HL-60 (cell line): ENCODE measurements around the gene PAQR4.

Experiments
- DNase-seq, 2 experiments: peaks; one replicate each; pipeline ENCODE4 v3.0.0-alpha.2; 2010 to 2020; ENCODE audit warnings: low read depth in 1 of 2, low spot score in 1 of 2
- H3K27ac ChIP-seq: fragments of 250-450 bp; sonication (Bioruptor Pico); replicated peaks from 2 replicates; pipeline ENCODE4 v1.5.1; 2020; ENCODE audit warnings: mild to moderate bottlenecking, moderate library complexity
- H3K27me3 ChIP-seq: fragments of 250-450 bp; sonication (Bioruptor Pico); 2 replicates; pipeline ENCODE4 v1.5.1; 2021; ENCODE audit warnings: mild to moderate bottlenecking, moderate library complexity; ENCODE audit not compliant: insufficient read depth, poor library complexity, severe bottlenecking
- H3K4me3 ChIP-seq: replicated peaks from 2 replicates; pipeline ENCODE4 v1.5.1; 2011; ENCODE audit warnings: mild to moderate bottlenecking, control low read depth, low read length; ENCODE audit not compliant: insufficient read depth
- GABPA ChIP-seq: IDR thresholded peaks from 2 replicates; pipeline ENCODE4 v1.6.1; 2012; ENCODE audit warnings: low read depth
- POLR2AphosphoS5 ChIP-seq: IDR thresholded peaks from 2 replicates; pipeline ENCODE4 v1.6.1; 2012; ENCODE audit warnings: low read depth
- SPI1 ChIP-seq: IDR thresholded peaks from 2 replicates; pipeline ENCODE4 v1.6.1; 2012; ENCODE audit warnings: low read depth, mild to moderate bottlenecking, borderline replicate concordance
- TF ChIP-seq, protein P1 (sequence below): IDR thresholded peaks from one replicate; pipeline ENCODE4 v1.5.1; 2011; ENCODE audit warnings: low read length, control low read depth, inconsistent platforms; ENCODE audit not compliant: insufficient read depth
- TF ChIP-seq, protein P2 (sequence below): IDR thresholded peaks from 2 replicates; pipeline ENCODE4 v1.6.1; 2012; ENCODE audit warnings: low read depth; ENCODE audit not compliant: insufficient replicate concordance

The PAQR4 gene

DNA sequence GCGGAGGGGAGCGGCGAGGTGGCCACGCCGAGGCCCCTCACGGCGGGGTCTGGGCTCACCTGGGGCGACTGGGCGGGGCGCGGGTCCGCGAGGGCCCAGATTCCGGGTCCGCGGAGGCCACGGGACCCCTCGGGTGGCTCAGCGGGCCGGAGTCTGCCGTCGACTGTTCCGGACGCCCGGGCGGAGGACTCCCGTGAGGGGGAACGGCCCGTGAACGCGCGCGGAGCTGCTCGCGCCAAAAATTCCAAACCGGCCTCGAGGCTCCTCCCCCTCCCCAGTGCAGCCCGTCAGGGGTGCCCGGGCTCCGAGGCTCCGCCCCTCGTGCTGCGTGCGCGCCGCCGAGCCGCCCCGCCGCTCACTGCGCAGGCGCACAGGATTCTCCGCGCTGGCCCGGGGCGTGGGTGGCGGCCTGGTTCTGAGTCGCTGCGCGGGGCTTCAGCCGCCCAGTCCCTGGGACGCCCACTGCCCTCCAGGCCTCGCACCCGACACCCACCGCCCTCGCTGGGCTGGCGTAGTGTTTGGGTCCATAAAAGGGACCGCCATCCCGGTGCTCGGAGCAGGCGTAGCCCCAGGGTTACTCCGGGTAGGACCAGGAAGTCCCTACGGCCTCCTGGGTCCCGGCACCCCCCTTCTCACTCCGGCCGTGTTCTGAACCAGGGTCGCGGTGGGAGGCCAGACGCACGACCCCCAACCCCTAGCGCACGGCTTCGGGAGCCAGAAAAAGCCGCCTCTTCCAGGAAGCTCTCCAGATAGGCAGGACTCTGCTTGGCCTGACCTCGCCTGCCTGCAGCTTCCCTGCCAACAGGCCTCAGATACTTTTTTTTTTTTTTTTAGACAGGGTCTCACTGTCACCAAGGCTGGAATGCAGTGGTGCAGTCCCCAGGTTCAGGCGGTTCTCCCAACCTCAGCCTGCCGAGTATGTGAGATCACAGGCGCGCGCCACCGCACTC is 11.4 kb downstream of the PAQR4 start, which contains the start of gene PKMYT1:
PKMYT1 (minus strand) TSS at position 220 of the 950 bp plus-strand sequence. CDS start 789 bp downstream, outside the sequence.
- DNase-seq: peak; percentile 88 to 92
- TF ChIP-seq, protein P1, sequence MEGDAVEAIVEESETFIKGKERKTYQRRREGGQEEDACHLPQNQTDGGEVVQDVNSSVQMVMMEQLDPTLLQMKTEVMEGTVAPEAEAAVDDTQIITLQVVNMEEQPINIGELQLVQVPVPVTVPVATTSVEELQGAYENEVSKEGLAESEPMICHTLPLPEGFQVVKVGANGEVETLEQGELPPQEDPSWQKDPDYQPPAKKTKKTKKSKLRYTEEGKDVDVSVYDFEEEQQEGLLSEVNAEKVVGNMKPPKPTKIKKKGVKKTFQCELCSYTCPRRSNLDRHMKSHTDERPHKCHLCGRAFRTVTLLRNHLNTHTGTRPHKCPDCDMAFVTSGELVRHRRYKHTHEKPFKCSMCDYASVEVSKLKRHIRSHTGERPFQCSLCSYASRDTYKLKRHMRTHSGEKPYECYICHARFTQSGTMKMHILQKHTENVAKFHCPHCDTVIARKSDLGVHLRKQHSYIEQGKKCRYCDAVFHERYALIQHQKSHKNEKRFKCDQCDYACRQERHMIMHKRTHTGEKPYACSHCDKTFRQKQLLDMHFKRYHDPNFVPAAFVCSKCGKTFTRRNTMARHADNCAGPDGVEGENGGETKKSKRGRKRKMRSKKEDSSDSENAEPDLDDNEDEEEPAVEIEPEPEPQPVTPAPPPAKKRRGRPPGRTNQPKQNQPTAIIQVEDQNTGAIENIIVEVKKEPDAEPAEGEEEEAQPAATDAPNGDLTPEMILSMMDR: no peak
- no peak for TF ChIP-seq GABPA
- no peak for TF ChIP-seq SPI1
- TF ChIP-seq POLR2AphosphoS5: peak; percentile 92
- TF ChIP-seq, protein P2, sequence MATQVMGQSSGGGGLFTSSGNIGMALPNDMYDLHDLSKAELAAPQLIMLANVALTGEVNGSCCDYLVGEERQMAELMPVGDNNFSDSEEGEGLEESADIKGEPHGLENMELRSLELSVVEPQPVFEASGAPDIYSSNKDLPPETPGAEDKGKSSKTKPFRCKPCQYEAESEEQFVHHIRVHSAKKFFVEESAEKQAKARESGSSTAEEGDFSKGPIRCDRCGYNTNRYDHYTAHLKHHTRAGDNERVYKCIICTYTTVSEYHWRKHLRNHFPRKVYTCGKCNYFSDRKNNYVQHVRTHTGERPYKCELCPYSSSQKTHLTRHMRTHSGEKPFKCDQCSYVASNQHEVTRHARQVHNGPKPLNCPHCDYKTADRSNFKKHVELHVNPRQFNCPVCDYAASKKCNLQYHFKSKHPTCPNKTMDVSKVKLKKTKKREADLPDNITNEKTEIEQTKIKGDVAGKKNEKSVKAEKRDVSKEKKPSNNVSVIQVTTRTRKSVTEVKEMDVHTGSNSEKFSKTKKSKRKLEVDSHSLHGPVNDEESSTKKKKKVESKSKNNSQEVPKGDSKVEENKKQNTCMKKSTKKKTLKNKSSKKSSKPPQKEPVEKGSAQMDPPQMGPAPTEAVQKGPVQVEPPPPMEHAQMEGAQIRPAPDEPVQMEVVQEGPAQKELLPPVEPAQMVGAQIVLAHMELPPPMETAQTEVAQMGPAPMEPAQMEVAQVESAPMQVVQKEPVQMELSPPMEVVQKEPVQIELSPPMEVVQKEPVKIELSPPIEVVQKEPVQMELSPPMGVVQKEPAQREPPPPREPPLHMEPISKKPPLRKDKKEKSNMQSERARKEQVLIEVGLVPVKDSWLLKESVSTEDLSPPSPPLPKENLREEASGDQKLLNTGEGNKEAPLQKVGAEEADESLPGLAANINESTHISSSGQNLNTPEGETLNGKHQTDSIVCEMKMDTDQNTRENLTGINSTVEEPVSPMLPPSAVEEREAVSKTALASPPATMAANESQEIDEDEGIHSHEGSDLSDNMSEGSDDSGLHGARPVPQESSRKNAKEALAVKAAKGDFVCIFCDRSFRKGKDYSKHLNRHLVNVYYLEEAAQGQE: peak; percentile 28
- H3K27ac ChIP-seq: peak within 1 kb of the TSS; percentile 88
- H3K4me3 ChIP-seq: peak within 1 kb of the TSS; percentile 85
- no peaks in the 10 kb centered on the region for H3K27me3 ChIP-seq

DNA sequence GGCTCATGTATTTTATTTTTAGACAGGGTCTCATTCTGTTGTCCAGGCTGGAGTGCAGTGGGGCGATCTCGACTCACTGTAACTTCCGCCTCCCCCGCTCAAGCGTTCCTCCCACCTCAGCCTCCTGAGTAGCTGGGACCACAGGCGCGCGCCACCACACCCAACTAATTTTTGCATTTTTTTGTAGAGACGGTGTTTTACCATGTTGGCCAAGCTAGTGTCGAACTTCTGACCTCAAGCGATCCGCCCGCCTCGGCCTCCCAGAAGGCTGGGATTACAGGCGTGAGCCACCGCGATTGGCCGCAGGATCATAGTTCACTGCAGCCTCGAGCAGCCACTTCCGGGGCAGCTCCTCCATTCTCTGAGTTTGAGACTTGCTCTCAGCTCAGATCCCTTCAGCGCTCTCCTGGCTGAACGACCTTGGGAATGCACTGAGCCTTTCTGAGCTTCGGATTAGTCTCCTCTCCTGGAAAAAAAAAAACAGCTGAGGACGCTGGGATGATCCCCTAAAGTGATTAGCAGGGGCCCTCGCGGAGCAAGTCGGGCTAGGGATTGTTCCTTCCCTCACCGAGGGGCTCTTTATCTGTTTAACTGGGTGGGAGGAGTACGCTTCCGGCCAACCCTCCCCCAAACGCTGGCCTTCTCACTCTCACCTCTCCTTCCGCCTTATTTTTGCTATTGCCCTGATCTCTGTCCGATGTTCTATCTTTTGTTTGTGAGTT is 12.2 kb downstream of the PAQR4 start:
- H3K27ac ChIP-seq: peak overlapping the region; percentile 88
- DNase-seq: no peak
- TF ChIP-seq, protein P1: no peak
- TF ChIP-seq, protein P2: no peak
- TF ChIP-seq SPI1 (no peak), GABPA (no peak), POLR2AphosphoS5 (no peak)
- H3K27me3 ChIP-seq: no peaks in the 10 kb centered on the region
- H3K4me3 ChIP-seq: no peak overlapping the region; the same call in 1 of the 2 replicates

DNA sequence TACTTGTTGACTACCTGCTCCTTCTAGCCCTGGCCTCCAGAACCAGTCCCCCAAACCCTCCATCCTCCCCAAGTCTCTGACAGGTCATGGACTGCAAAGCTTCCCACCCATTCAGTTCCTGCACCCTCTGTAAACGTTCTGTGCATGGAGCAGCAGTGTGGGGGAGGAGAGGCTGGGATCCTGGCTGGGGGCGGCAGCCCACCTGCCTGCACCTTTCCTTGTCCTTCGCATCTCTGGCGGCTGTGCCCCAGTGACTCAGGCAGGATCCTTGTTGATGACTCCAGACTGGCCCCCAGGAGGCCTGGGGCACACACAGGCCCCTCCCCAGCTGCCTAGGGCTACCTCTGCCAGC is 12.7 kb downstream of the PAQR4 start:
- no peaks in the 10 kb centered on the region for H3K27me3 ChIP-seq
- no peak overlapping the region for H3K4me3 ChIP-seq
- no peak overlapping the region for H3K27ac ChIP-seq
- no peak for DNase-seq
- TF ChIP-seq POLR2AphosphoS5 (no peak), GABPA (no peak), SPI1 (no peak)
- TF ChIP-seq, protein P2: no peak
- TF ChIP-seq, protein P1: no peak
